SK-N-SH (cell line): ENCODE measurements around the gene UBR1. TPM values are rescaled to one million over a fixed set of nuclear protein-coding genes. Genes with fewer than 3 reads are reported as not detected.

Experiments
- CTCF ChIA-PET: fragments of 300-600, 350-600 bp; formaldehyde crosslinking; extraction: SDS; loops from one replicate; lab custom pipeline; 2021; lab: Yijun Ruan, JAX
- POLR2A ChIA-PET: fragments of 350-600 bp; sonication (Branson Sonifier 250); formaldehyde crosslinking; extraction: SDS; loops from one replicate; lab custom pipeline; 2020; ENCODE audit warnings: antibody characterized with exemption, inconsistent platforms; lab: Yijun Ruan, JAX
- DNase-seq: peaks from one replicate; pipeline ENCODE4 v3.0.0; 2012
- H2AFZ ChIP-seq: fragments of 200-600 bp; sonication (generic); 2 replicates; pipeline ENCODE4 v1.8.1; 2016; ENCODE audit warnings: antibody characterized with exemption, mild to moderate bottlenecking, low read depth
- H3F3A ChIP-seq: fragments of 200-600 bp; sonication (generic); replicated peaks from 2 replicates; pipeline ENCODE3; 2016; ENCODE audit warnings: antibody characterized with exemption, mild to moderate bottlenecking; ENCODE audit not compliant: insufficient read depth
- H3K27ac ChIP-seq, 2 experiments: fragments of 200-500 bp in 1 of 2; fragments of 200-600 bp in 1 of 2; sonication (Bioruptor generic) in 1 of 2; sonication (generic), shearing (Covaris generic) in 1 of 2; 2 replicates each; pipeline versions ENCODE4 v1.5.1 to v1.6.1; 2014 to 2016; ENCODE audit warnings: low read depth in 2 of 2, inconsistent platforms in 1 of 2, low read length in 1 of 2, mild to moderate bottlenecking in 1 of 2, mixed read lengths in 1 of 2
- H3K27me3 ChIP-seq: fragments of 200-600 bp; sonication (generic), shearing (Covaris generic); 2 replicates; pipeline ENCODE4 v1.6.1; 2016; ENCODE audit warnings: mixed run types; ENCODE audit not compliant: insufficient read depth
- H3K36me3 ChIP-seq, 2 experiments: fragments of 200-500 bp in 1 of 2; fragments of 200-600 bp in 1 of 2; sonication (Bioruptor generic) in 1 of 2; sonication (generic) in 1 of 2; replicated peaks in 1 of 2; 2 replicates each; pipeline versions ENCODE3 to v1.5.1; 2014 to 2016; ENCODE audit warnings: low read length in 1 of 2, mild to moderate bottlenecking in 1 of 2; ENCODE audit not compliant: insufficient read depth in 2 of 2, control insufficient read depth in 1 of 2
- H3K4me1 ChIP-seq, 2 experiments: fragments of 200-500 bp in 1 of 2; fragments of 200-600 bp in 1 of 2; sonication (Bioruptor generic) in 1 of 2; sonication (generic), shearing (Covaris generic) in 1 of 2; 2 replicates each; pipeline versions ENCODE4 v1.5.1 to v1.6.1; 2014 to 2016; ENCODE audit warnings: low read depth in 1 of 2, low read length in 1 of 2, mixed run types in 1 of 2; ENCODE audit not compliant: insufficient read depth in 2 of 2, control insufficient read depth in 1 of 2
- H3K4me2 ChIP-seq: fragments of 200-600 bp; sonication (generic), shearing (Covaris generic); 2 replicates; pipeline ENCODE4 v1.6.1; 2017; ENCODE audit warnings: mixed run types
- H3K4me3 ChIP-seq, 2 experiments: fragments of 200-500 bp in 1 of 2; fragments of 200-600 bp in 1 of 2; sonication (Bioruptor generic) in 1 of 2; sonication (generic), shearing (Covaris generic) in 1 of 2; 2 replicates each; pipeline versions ENCODE4 v1.5.1 to v1.8.1; 2014 to 2016; ENCODE audit warnings: low read depth in 2 of 2, inconsistent platforms in 1 of 2, low read length in 1 of 2, mild to moderate bottlenecking in 1 of 2, mixed read lengths in 1 of 2, moderate library complexity in 1 of 2
- H3K79me2 ChIP-seq: fragments of 200-600 bp; sonication (generic); 2 replicates; pipeline ENCODE4 v1.8.1; 2017; ENCODE audit warnings: mild to moderate bottlenecking; ENCODE audit not compliant: insufficient read depth
- H3K9ac ChIP-seq: fragments of 200-600 bp; sonication (generic); 2 replicates; pipeline ENCODE4 v1.6.1; 2017; ENCODE audit warnings: mixed run types
- H3K9me2 ChIP-seq: fragments of 200-600 bp; sonication (generic); 2 replicates; pipeline ENCODE4 v1.6.1; 2017; ENCODE audit warnings: mixed run types
- H3K9me3 ChIP-seq: fragments of 200-600 bp; sonication (generic); 2 replicates; pipeline ENCODE4 v1.6.1; 2017; ENCODE audit warnings: mixed run types, mild to moderate bottlenecking, moderate library complexity
- H4K20me1 ChIP-seq: fragments of 200-600 bp; sonication (generic); 2 replicates; pipeline ENCODE4 v1.6.1; 2017; ENCODE audit warnings: mild to moderate bottlenecking, mixed run types; ENCODE audit not compliant: insufficient read depth
- CHD2 ChIP-seq: fragments of 150-350 bp; IDR thresholded peaks from 2 replicates; pipeline ENCODE4 v1.6.1; 2018; ENCODE audit warnings: low read length; ENCODE audit not compliant: partially characterized antibody
- EP300 ChIP-seq, 2 experiments: IDR thresholded peaks; 2 replicates each; pipeline versions ENCODE4 v1.4.0 to v1.6.1; 2012; ENCODE audit warnings: borderline replicate concordance in 1 of 2, low read depth in 1 of 2, low read length in 1 of 2
- EZH2phosphoT487 ChIP-seq: fragments of 200-600 bp; sonication (generic); IDR thresholded peaks from 2 replicates; pipeline ENCODE4 v1.6.1; 2017; ENCODE audit warnings: low read depth, mixed run types, mild to moderate bottlenecking, antibody characterized with exemption, moderate library complexity, borderline replicate concordance
- FOSL2 ChIP-seq: IDR thresholded peaks from 2 replicates; pipeline ENCODE4 v1.4.0; 2012; ENCODE audit warnings: low read depth, mild to moderate bottlenecking, moderate library complexity, borderline replicate concordance
- FOXJ3 ChIP-seq: sonication (generic); formaldehyde crosslinking; IDR thresholded peaks from 2 replicates; pipeline ENCODE4 v1.5.1; 2020; ENCODE audit warnings: mild to moderate bottlenecking, missing genetic modification reagents
- FOXM1 ChIP-seq: IDR thresholded peaks from 2 replicates; pipeline ENCODE4 v1.4.0; 2012; ENCODE audit warnings: low read depth, mild to moderate bottlenecking
- GABPA ChIP-seq: IDR thresholded peaks from 2 replicates; pipeline ENCODE4 v1.4.0; 2012; ENCODE audit warnings: low read depth, mild to moderate bottlenecking
- MAX ChIP-seq: IDR thresholded peaks from 2 replicates; pipeline ENCODE4 v1.4.0; 2012; ENCODE audit warnings: low read depth
- MEF2A ChIP-seq: IDR thresholded peaks from 2 replicates; pipeline ENCODE4 v1.4.0; 2012; ENCODE audit warnings: low read depth, borderline replicate concordance
- NFIC ChIP-seq: IDR thresholded peaks from 2 replicates; pipeline ENCODE4 v1.4.0; 2012; ENCODE audit warnings: borderline replicate concordance
- NRF1 ChIP-seq: IDR thresholded peaks from 2 replicates; pipeline ENCODE4 v1.6.1; 2012; ENCODE audit warnings: low read depth, mild to moderate bottlenecking, low read length
- RAD21 ChIP-seq: IDR thresholded peaks from 2 replicates; pipeline ENCODE4 v1.6.1; 2012; ENCODE audit warnings: mild to moderate bottlenecking, low read length
- REST ChIP-seq: IDR thresholded peaks from 2 replicates; pipeline ENCODE4 v1.6.1; 2012; ENCODE audit warnings: mild to moderate bottlenecking, low read depth, low read length, moderate library complexity
- RFX5 ChIP-seq: IDR thresholded peaks from 2 replicates; pipeline ENCODE4 v1.6.1; 2012; ENCODE audit warnings: mild to moderate bottlenecking, improper control_type of control experiment, low read length
- SIN3A ChIP-seq: IDR thresholded peaks from 2 replicates; pipeline ENCODE4 v1.6.1; 2012; ENCODE audit warnings: low read depth, mild to moderate bottlenecking, low read length, moderate library complexity, borderline replicate concordance
- SMC3 ChIP-seq: IDR thresholded peaks from 2 replicates; pipeline ENCODE4 v1.6.1; 2012; ENCODE audit warnings: low read depth, low read length, improper control_type of control experiment
- TCF12 ChIP-seq: IDR thresholded peaks from 2 replicates; pipeline ENCODE4 v1.4.0; 2012
- WGBS: methylation state at CpG from one replicate; pipeline ENCODE4 v1.1.6; 2017; ENCODE audit warnings: low lambda C conversion rate; 5-methylcytosine and 5-hydroxymethylcytosine counted together
- polyA plus RNA-seq, 3 experiments: library from polyadenylated mRNA; depleted of rRNA; stranded (reverse); fragments of >200 nt; gene quantifications; 2 replicates each; pipeline ENCODE4 v1.2.3, GENCODE V29; 2012
- TF ChIP-seq, protein P1 (sequence below): IDR thresholded peaks from 2 replicates; pipeline ENCODE4; 2012
- TF ChIP-seq, protein P2 (sequence below): fragments of 150-350 bp; IDR thresholded peaks from 2 replicates; pipeline ENCODE4 v1.6.1; 2017; ENCODE audit warnings: antibody characterized with exemption, low read length, low read depth, borderline replicate concordance

Gene UBR1
- polyA plus RNA-seq, 1 of the 3 experiments (the other 2 are of a cell fraction), result 3.7 TPM

DNA sequence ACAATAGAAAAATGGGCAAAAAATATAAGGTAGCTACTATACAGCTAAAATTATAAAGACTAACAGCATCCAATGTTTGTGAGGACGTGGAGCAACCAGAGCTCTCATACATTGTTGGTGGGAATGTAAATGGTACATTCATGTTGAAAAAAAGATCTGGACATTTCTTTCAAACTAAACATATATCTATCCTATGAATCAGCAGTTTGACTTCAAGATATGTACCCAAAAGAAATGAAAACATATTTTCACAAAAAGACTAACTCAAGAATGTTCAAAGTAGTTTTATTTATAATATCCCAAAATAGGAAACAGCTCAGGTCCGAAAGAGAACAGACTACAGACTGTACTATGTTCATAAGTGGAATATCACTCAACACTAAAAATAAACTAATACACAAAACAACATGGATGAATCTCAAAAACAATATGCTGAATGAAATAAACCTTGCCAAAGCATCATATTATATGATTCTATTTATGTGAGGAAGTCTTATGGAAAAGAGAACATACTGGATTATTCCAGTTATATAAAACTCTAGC is 176.5 kb downstream of the UBR1 start:
- Histone ChIP-seq H4K20me1 (no peaks in the 10 kb centered on the region), H3K27ac (no peak overlapping the region), H3K79me2 (no peaks in the 10 kb centered on the region), H3K4me3 (no peak overlapping the region), H3K36me3 (no peaks in the 10 kb centered on the region)
- POLR2A ChIA-PET, result no interaction called here
- CTCF ChIA-PET, result interaction anchor here (0.6 to 3.6 kb wide), 5 partner anchors 21 to 225 kb away, joined by 3 to 70 read pairs (median 3); no protein-coding TSS in a partner anchor
- no peak for DNase-seq
- TF ChIP-seq RFX5 (no peak), EZH2phosphoT487 (no peak), MAX (no peak), MEF2A (no peak), NFIC (no peak)
- TF ChIP-seq, protein P1, sequence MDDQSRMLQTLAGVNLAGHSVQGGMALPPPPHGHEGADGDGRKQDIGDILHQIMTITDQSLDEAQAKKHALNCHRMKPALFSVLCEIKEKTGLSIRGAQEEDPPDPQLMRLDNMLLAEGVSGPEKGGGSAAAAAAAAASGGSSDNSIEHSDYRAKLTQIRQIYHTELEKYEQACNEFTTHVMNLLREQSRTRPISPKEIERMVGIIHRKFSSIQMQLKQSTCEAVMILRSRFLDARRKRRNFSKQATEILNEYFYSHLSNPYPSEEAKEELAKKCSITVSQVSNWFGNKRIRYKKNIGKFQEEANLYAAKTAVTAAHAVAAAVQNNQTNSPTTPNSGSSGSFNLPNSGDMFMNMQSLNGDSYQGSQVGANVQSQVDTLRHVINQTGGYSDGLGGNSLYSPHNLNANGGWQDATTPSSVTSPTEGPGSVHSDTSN, result no peak
- TF ChIP-seq, all 33 proteins: peak for 0
- Histone ChIP-seq H3K27me3 (no peaks in the 10 kb centered on the region), H3F3A (no peaks in the 10 kb centered on the region), H3K4me2 (no peak overlapping the region), H3K9ac (no peak overlapping the region), H3K9me2 (no peaks in the 10 kb centered on the region), H2AFZ (peak overlapping the region; percentile 47), H3K9me3 (no peaks in the 10 kb centered on the region), H3K4me1 (no peaks in the 10 kb centered on the region)
- WGBS, result 52% methylated on average over 2 of the region's 2 CpGs

DNA sequence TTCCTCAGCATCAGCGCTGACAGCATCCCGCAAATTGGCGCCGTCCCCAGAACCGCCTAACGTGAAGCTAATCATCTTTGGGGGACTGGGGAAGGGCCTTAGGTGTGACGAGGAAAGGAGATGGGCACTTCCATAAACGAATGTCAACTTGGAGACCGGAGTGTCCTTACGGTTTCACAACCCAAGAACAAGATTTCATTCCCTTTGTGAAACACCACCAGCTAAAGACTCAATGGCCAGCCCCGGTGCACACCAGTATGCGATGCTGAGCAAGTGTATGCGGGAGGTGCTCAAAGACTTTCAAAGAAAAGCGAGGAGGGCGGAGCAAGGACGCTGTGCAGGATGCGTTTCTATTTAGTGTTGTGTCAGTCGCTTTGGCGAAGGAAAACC is 184.5 kb downstream of the UBR1 start:
- POLR2A ChIA-PET, result no interaction called here
- CTCF ChIA-PET, result interaction anchor here (1.6 kb wide), 2 partner anchors 215 to 217 kb away, joined by 5 to 6 read pairs; no protein-coding TSS in a partner anchor
- H2AFZ ChIP-seq, result peak overlapping the region; percentile 100
- H3K27ac ChIP-seq, result peak overlapping the region in 1 of 2 experiments; percentile 40; a peak in 2 of 4 replicates
- H3K4me2 ChIP-seq, result peak overlapping the region; percentile 81
- DNase-seq, result peak; percentile 7
- peaks cover 0 to 4% of the 10 kb centered on the region in 2 experiments; a peak in 2 of 4 replicates for H3K4me1 ChIP-seq
- no peaks in the 10 kb centered on the region for H3K9me2 ChIP-seq
- WGBS, result 25% methylated on average over 16 of the region's 19 CpGs
- H3K36me3 ChIP-seq, result no peaks in the 10 kb centered on the region
- peak overlapping the region; percentile 77 to 85 for H3K4me3 ChIP-seq
- no peaks in the 10 kb centered on the region for H3K27me3 ChIP-seq
- no peaks in the 10 kb centered on the region for H3K9me3 ChIP-seq
- H3K79me2 ChIP-seq, result peaks cover 40% of the 10 kb centered on the region
- peak overlapping the region; percentile 29; the same call in 1 of the 2 replicates for H3K9ac ChIP-seq
- peaks cover 4% of the 10 kb centered on the region for H3F3A ChIP-seq
- no peaks in the 10 kb centered on the region for H4K20me1 ChIP-seq
- TF ChIP-seq FOXM1 (no peak), REST (no peak), NFIC (no peak), RAD21 (no peak), FOSL2 (no peak), FOXJ3 (no peak), EZH2phosphoT487 (no peak), TCF12 (no peak), MEF2A (no peak), CHD2 (no peak), SMC3 (no peak), SIN3A (no peak), NRF1 (no peak), RFX5 (no peak), GABPA (no peak), EP300 (IDR thresholded peaks at IDR 0.05; ENCODE audit: borderline replicate concordance in 1 of 2, low read depth in 1 of 2, low read length in 1 of 2) (no peak)
- TF ChIP-seq, protein P2, sequence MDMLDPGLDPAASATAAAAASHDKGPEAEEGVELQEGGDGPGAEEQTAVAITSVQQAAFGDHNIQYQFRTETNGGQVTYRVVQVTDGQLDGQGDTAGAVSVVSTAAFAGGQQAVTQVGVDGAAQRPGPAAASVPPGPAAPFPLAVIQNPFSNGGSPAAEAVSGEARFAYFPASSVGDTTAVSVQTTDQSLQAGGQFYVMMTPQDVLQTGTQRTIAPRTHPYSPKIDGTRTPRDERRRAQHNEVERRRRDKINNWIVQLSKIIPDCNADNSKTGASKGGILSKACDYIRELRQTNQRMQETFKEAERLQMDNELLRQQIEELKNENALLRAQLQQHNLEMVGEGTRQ, result no peak
